OCI-LY1 (cell line): ENCODE results near the gene SLC8A1.

Source experiments
- H2AFZ ChIP-seq: fragments of 200-600 bp; sonication (generic), shearing (Covaris generic); 2 replicates; pipeline ENCODE4 v1.6.0; 2014; ENCODE audit warnings: antibody characterized with exemption, mild to moderate bottlenecking, low read length
- H3F3A ChIP-seq: fragments of 200-600 bp; sonication (generic), shearing (Covaris generic); 2 replicates; pipeline ENCODE4 v1.6.0; 2014; ENCODE audit warnings: mild to moderate bottlenecking, antibody characterized with exemption, low read length, moderate library complexity; ENCODE audit not compliant: insufficient read depth
- H3K27ac ChIP-seq: fragments of 200-600 bp; sonication (generic); 2 replicates; pipeline ENCODE4 v1.5.1; 2014; ENCODE audit warnings: low read length, mixed run types, mild to moderate bottlenecking, low read depth; ENCODE audit not compliant: poor library complexity, severe bottlenecking
- H3K27me3 ChIP-seq: fragments of 200-600 bp; sonication (generic); 2 replicates; pipeline ENCODE4 v1.6.0; 2014; ENCODE audit warnings: antibody characterized with exemption, mild to moderate bottlenecking, low read length, moderate library complexity; ENCODE audit not compliant: insufficient read depth
- H3K36me3 ChIP-seq: fragments of 200-600 bp; sonication (generic); 2 replicates; pipeline ENCODE4 v1.6.1; 2014; ENCODE audit warnings: mild to moderate bottlenecking, antibody characterized with exemption, low read length, moderate library complexity, mixed read lengths; ENCODE audit not compliant: insufficient read depth
- H3K4me1 ChIP-seq: fragments of 200-600 bp; sonication (generic); 2 replicates; pipeline ENCODE4 v1.5.1; 2014; ENCODE audit warnings: mild to moderate bottlenecking, low read length, moderate library complexity; ENCODE audit not compliant: insufficient read depth, severe bottlenecking
- H3K4me2 ChIP-seq: fragments of 200-600 bp; sonication (generic), shearing (Covaris generic); 2 replicates; pipeline ENCODE4 v1.6.1; 2014; ENCODE audit warnings: low read length
- H3K4me3 ChIP-seq: fragments of 200-600 bp; sonication (generic); 2 replicates; pipeline ENCODE4 v1.5.1; 2014; ENCODE audit warnings: low read length, low read depth, mild to moderate bottlenecking, mixed read lengths; ENCODE audit not compliant: poor library complexity, severe bottlenecking
- H3K79me2 ChIP-seq: fragments of 200-600 bp; shearing (Covaris generic); 2 replicates; pipeline ENCODE4 v1.6.1; 2016; ENCODE audit warnings: mixed run types, low read length, mixed read lengths; ENCODE audit not compliant: insufficient read depth
- H3K9ac ChIP-seq: fragments of 200-600 bp; sonication (generic), shearing (Covaris generic); 2 replicates; pipeline ENCODE4 v1.6.1; 2014; ENCODE audit warnings: mild to moderate bottlenecking, low read length, mixed read lengths
- H3K9me2 ChIP-seq: fragments of 200-600 bp; sonication (generic), shearing (Covaris generic); 2 replicates; pipeline ENCODE4 v1.6.1; 2014; ENCODE audit warnings: low read depth, mild to moderate bottlenecking, low read length, mixed read lengths
- H3K9me3 ChIP-seq: fragments of 200-600 bp; shearing (Covaris generic); 2 replicates; pipeline ENCODE4 v1.6.1; 2014; ENCODE audit warnings: low read length, mixed read lengths
- H4K20me1 ChIP-seq: fragments of 200-600 bp; sonication (generic), shearing (Covaris generic); 2 replicates; pipeline ENCODE4 v1.6.0; 2016; ENCODE audit warnings: mild to moderate bottlenecking, low read length; ENCODE audit not compliant: insufficient read depth
- CTCF ChIP-seq: fragments of 200-600 bp; sonication (generic), shearing (Covaris generic); IDR thresholded peaks from 2 replicates; pipeline ENCODE4 v1.5.1; 2017; ENCODE audit warnings: mild to moderate bottlenecking, antibody characterized with exemption, low read length, moderate library complexity, mixed read lengths
- EZH2 ChIP-seq: fragments of 200-600 bp; sonication (generic), shearing (Covaris generic); IDR thresholded peaks from 2 replicates; pipeline ENCODE4 v1.8.0; 2017; ENCODE audit warnings: borderline replicate concordance, mixed run types, mild to moderate bottlenecking, antibody characterized with exemption, low read length, moderate library complexity, mixed read lengths

The SLC8A1 gene

GRCh38 chr2:40259900-40260299 is 192.0 kb downstream of the SLC8A1 start:
- no peak for TF ChIP-seq CTCF
- no peak for TF ChIP-seq EZH2
- no peaks in the 10 kb centered on the region for H3K36me3 ChIP-seq
- no peak overlapping the region for H3K27ac ChIP-seq
- no peaks in the 10 kb centered on the region for H3F3A ChIP-seq
- no peaks in the 10 kb centered on the region for H3K27me3 ChIP-seq
- no peaks in the 10 kb centered on the region for H3K4me1 ChIP-seq
- no peaks in the 10 kb centered on the region for H3K9me3 ChIP-seq
- H3K9ac ChIP-seq = no peak overlapping the region
- no peaks in the 10 kb centered on the region for H4K20me1 ChIP-seq
- H3K4me3 ChIP-seq = no peak overlapping the region
- H3K9me2 ChIP-seq = no peaks in the 10 kb centered on the region
- H3K79me2 ChIP-seq = no peaks in the 10 kb centered on the region
- H3K4me2 ChIP-seq = no peak overlapping the region
- no peak overlapping the region for H2AFZ ChIP-seq

GRCh38 chr2:40258135-40258457 is 193.8 kb downstream of the SLC8A1 start:
- H3K27me3 ChIP-seq = no peaks in the 10 kb centered on the region
- H4K20me1 ChIP-seq = no peaks in the 10 kb centered on the region
- H3K4me1 ChIP-seq = no peaks in the 10 kb centered on the region
- no peaks in the 10 kb centered on the region for H3K9me3 ChIP-seq
- no peak overlapping the region for H3K9ac ChIP-seq
- no peak overlapping the region for H3K4me2 ChIP-seq
- H3K4me3 ChIP-seq = no peak overlapping the region
- H3K9me2 ChIP-seq = no peaks in the 10 kb centered on the region
- no peak overlapping the region for H3K27ac ChIP-seq
- TF ChIP-seq CTCF (no peak), EZH2 (no peak)
- no peak overlapping the region for H2AFZ ChIP-seq
- no peaks in the 10 kb centered on the region for H3K79me2 ChIP-seq
- H3F3A ChIP-seq = no peaks in the 10 kb centered on the region
- H3K36me3 ChIP-seq = no peaks in the 10 kb centered on the region

- no peaks in the 10 kb centered on the region for H3F3A ChIP-seq
- H3K4me3 ChIP-seq = no peak overlapping the region
- TF ChIP-seq EZH2 = no peak
- no peak for TF ChIP-seq CTCF
- no peaks in the 10 kb centered on the region for H3K36me3 ChIP-seq
- no peaks in the 10 kb centered on the region for H4K20me1 ChIP-seq
- no peak overlapping the region for H3K4me2 ChIP-seq
- H3K9me3 ChIP-seq = no peaks in the 10 kb centered on the region
- H3K27ac ChIP-seq = no peak overlapping the region
- no peaks in the 10 kb centered on the region for H3K27me3 ChIP-seq
- no peaks in the 10 kb centered on the region for H3K79me2 ChIP-seq
- H3K9ac ChIP-seq = no peak overlapping the region
- no peaks in the 10 kb centered on the region for H3K4me1 ChIP-seq
- no peaks in the 10 kb centered on the region for H3K9me2 ChIP-seq
- no peak overlapping the region for H2AFZ ChIP-seq
Measured at GRCh38 chr2:40257340-40258134, 194.4 kb downstream of the SLC8A1 start.
